DMS 273 treated with DMSO at 0.1 percent for 48 hours (cell line): ENCODE data around the gene SORCS2.

Experiments used
- DNase-seq: peaks from one replicate; lab custom pipeline; 2025; lab: John Stamatoyannopoulos, UW

SORCS2 gene

DNA sequence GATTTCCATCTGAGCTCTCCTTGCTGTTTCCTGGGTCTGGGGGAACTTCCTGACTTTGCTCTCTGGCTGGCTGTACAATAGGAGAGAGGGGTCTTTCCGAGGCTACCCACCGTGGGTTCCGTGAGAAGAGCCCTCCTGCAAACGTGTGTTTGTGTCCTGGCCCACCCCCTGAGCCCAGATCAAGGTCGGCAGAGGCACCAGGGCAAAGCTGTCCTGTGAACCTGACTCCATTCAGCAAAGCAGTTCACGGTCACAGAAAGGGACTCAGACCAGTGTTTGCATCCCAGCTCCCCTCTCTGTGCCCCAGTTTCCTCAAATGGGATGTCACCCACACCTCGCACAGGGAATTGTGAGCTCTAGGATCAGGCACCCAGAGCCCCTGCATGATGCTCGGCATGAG is 339.7 kb downstream of the SORCS2 start:
- DNase-seq: no peak

DNA sequence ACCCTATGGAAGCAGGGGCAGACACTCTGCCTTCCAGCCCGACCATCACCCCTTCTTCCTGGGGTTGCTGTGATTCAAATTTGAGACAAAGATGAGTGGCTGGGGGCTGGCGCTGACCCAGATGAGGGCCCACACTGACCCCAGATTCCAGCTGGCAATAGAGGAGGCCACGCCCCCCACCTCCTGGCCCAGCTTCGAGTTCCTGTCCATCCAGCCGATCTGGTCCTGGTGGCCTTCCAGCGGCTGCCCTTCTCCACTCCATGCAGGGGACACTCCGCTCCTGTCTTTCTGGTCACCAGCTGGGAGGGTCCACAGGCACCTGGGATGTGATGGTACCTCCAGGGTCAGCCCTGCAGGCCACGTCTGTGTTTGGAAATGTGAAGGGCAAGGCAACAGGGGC is 340.9 kb downstream of the SORCS2 start:
- no peak for DNase-seq

DNA sequence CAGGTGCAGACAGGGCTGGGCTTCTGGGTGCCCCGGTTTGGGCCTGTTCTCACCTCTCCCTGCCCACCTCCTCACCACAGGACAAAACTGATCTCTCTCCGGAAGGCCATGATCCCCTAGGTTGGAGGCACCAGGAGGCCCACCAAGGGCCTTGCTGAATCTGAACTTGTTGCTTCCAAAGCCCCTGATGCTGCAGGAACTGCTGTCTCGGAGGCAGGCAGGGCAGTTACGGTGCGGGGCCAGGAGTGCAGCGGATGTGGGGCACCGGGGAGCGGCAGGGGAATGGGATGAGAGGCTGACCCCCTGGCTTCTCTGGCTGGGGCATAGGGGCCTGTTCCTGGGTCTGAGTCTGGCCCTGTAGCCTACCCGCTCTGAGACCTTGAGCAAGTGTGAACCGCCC is 342.8 kb downstream of the SORCS2 start:
- DNase-seq: no peak

DNA sequence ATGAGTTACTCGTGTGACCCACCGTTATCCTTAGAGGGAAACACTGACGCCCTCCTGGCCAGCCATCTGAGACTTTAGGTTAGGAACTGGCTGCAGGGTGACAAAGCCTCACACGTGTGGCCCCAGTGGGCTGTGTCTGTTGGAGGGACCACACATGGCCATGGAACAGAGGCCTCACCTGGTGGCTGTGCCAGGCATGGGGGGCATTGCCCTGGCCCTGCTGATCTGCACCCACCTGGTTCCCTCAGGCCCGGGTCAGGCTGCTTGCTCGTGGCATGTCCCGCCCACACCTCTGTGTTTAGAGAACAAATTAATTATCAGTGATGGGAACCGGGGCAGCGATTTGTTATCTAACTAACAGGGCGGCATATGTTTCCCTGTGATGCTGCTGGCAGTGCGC is 343.3 kb downstream of the SORCS2 start:
- no peak for DNase-seq

DNA sequence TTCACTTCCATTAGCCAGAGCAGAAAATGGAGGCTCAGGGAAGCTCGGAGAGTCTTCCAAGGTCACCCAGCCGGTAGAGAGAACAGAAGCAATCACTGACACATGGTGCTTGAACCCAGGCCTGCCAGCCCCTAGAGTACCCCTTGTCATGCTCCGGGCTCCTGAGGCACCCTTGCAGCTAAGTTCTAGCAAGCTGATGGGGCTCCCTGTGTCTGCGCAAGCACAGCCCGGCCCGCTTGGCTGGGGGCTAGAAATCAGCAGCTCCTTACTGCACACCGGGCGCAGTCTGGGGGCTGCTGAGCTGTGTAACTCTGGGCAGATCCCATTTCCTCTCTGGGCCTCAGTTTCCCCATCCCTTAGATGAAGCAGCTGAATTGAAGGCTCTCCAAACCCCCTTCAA is 344.5 kb downstream of the SORCS2 start:
- no peak for DNase-seq

DNA sequence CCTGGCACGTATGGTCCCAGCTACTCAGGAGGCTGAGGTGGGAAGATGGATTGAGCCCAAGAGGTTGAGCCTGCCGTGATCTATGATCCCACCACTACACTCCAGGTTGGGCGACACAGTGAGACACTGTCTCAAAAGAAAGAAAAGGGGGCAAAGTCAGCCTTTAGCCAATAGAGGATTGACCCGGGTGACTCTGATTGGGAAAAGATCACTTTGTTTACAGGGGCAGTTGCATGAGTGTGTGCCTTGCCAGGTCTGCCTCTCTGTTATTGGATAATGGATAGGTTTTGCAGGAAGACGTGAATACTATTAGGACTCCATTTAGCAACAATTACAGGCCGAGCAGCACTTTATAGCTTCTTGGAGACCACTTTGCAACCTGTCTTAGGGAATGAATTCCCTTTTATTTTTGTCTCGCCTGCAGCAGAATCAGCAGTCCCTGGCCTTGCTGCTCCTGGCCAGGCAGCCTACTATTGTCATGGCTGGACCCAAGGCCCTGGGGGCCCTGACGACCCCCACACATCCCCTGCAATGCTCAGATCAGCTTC is 345.6 kb downstream of the SORCS2 start:
- no peak for DNase-seq

DNA sequence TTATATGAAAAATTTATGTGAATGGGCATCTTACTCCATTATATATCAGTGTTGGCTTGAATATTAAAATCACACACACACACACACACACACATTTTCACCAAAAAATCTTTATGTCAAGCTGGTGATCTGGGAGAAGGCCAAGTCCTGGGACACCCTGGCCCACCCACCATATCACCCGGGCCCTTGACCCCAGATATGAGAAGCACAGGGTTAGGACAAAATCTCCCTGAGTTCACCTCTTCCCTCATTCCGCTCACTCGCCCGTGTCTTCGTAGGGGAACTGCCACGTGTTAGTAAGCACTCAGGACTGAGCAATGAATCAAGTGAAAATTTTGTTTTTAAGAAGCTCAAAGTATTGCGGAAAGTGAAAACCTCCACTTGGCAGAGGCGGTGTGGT is 346.2 kb downstream of the SORCS2 start:
- no peak for DNase-seq

DNA sequence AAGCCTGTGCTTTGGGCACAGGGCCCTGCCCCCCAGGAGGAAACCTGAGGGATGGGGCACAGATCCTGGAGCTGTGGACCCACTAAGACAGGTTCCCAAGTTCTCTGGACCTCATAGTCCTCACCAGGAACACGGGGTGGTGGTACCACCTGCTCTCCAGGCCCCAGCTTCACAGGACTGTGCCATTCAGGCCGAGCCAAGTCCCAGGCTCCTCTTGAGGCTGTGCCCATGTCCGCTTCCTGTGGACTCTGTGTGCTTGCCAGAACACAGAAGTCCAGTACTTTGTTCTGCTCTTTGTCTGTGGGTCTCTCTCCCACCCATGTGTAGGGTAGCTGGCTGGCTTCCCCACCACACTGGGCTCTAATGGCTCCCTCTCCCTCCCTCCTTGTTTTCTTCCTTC is 346.8 kb downstream of the SORCS2 start:
- DNase-seq: no peak

DNA sequence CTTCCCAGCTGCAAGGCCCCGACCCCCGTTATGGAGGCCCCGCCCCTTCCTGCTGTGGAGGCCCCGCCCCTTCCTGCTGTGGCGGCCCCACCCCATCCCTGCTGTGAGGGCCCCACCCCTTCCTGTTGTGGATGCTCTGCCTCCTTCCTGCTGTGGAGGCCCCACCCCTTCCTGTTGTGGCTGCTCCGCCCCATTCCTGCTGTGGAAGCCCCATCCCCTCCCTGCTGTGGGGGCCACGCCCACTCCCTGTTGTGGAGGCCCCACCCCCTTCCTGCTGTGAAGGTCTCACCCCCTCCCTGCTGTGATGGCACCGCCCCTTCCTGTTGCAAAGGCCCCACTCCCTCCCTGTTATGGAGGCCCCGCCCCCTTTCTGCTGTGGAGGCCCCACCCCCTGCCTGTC is 347.3 kb downstream of the SORCS2 start:
- no peak for DNase-seq

DNA sequence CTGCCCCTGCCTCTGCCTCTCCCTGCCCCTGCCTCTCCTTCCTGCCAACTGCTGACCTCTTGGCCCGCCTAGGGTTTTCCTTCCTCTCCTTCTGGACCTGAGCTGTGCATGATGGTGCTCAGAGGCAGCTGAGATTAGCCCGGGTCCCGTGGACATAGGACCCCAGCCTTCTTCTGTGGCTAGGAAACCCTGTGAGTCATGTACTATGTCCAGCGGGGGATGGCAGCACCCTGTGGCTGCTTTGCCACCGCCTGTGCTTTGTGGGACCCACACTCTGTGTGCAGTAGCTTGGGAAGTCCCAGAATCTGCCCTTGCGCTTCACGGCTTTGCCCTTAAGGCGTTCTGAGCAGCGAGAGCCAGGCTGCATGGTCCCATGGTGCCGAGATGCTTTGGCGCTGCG is 347.9 kb downstream of the SORCS2 start:
- DNase-seq: no peak

DNA sequence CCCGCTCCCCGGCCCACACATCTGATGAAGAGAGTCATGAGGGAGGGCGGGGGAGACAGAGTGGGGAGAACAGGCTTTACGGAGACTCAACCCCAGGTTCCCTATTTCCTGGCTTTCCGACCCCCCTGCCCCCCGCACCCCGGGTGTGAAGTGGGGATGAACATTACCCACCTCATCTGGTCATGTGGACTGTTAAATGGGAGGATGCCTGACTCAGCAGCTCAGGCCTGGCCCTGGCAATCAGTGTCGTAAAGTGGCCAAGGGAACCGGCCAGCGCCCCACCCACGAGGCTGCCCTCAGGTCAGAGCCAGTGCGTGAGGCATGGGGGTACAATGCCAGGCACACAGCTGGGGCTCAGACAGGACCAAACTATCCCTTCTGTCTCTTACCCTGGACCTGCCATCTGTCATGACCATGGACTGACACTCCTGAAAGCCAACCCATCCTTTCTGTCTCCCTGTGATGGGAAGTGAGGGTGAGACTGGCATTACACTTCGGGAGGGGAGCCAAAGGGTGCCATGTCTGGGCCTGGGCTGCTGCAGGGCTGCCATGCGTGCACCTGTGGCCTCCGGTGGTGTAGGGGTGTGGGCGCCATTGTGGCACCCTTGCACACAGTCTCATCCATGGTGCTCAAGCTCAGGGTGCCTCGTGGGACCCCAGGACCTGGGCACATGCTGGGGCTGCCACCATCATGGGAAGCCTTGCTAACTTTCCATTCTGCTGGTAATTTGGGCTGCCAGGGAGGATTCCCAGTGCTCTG is 348.5 kb downstream of the SORCS2 start:
- DNase-seq: no peak

DNA sequence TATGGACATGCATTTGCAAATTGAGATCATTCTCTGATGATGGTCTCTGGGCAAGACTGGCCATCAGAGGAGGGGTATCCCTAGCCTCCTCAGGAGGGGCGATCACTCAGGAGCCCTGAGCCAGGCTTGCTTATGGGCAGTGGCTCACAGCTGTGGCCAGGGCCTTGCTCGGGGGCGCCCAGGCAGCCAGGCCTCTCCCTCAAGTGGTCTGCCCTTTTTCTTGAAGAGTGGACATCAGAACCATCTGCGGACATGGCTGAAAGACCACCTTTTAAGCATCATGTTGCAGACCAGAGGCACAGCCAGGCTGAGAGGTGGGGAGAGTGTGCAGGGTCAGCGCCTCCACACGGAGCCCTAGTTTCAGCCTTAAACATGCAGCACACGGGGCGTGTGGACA is 349.1 kb downstream of the SORCS2 start:
- no peak for DNase-seq

DNA sequence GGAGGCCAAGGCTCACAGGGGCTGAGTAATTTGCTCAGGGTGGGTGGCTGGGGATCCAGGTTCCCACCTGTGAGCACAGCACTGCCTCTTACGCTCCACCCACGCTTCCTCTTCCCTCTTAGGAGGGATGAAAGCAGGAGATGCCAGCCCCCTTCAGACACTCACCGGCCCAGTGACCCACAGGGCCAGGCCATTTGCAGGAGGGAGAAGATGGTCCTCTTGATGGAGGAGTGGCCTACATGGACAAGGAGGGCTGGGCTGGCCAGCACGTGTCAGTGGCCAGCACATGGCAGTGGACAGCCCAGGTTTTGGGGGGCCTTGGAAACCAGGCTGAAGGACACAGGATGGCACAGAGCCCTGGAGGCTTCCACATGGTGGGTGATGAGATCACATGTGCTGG is 350.4 kb downstream of the SORCS2 start:
- DNase-seq: no peak

DNA sequence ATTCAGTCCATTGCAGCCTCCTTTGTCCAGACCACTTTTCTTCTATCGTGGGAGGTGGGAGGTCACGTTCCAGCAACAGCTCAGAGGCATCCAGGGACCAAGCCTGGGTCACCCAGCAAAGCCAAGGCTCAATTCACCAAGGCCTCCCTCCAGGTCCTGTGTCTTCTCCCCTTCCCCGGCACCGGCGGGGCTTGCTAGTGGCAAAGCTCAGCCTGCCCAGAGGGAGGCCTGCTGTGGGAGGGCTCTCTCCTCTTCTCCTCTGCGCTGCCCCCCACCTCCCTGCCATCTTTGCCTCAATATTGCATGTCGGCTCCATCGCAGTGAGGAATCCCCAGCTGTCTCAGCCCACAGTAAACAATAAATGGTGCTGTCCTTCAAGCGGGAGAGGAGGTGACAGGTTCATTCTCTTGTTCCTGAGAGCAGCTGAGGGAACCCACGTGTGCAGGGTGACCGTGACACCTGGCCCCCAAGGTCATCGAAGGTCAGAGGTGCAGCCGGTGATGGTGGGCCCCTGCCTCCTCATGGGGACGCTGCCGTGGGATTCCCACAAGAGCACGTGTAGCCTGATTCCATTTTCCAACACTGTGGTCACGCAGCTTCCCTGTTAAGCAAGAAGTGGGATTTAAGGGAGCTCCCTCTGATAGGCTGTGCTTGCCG is 353.9 kb downstream of the SORCS2 start:
- DNase-seq: no peak

DNA sequence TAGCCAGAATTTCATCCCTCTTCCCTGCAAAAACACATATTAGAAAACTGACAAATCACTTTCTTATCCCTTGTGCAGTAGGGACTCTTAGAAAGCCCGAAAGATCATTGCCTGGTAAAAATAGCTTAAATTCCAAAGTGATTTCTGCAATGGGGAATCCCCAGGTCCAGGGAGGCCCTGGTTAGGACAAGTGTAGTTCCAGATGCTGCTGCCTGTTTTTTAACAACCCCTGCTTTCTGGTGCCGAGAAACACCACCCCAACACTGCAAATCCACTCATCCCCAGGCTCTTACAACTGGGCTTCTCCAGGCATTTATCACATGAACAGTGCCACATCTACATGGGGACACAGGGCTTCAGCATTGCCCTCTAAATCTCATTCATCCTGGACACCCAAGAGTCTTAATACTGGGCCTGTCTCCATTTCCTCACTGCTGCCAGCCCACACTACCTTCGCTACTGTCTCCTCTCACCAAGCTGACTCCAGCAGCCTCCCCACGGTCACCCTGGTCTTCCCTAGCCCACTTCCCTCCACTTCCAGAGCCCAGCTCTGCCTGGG is 354.6 kb downstream of the SORCS2 start:
- DNase-seq: no peak

DNA sequence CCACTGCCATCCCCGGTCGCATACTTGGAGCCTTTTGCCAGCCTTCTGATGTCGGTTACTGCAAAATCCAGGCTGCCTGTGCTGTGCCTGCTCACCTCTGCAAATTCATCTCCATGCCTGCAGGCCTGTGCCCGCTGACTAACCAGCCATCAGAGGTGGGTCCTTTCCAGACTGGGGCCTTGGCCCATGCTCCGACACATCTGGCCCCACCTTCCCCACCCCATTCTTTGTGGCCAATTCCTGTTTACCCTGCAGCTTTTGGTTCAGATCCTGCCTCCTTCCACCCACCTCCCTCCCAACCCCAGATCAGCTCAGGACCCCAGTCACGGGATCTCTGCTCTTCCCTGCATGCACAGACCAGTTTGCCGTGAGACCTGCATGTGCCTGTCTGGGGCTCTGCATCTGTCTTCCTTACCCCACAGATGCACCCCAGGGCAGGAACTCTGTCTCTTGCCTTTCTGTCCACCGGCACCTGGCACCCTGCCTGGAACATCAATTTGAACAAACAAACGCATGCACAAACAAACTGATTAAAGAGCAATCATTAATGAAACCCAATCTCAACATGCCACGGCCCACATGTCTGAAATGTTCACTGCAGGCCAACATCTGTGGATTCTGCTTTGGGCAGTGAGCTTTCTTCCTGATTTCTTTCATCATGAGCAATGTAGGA is 355.2 kb downstream of the SORCS2 start:
- DNase-seq: peak; percentile 34

DNA sequence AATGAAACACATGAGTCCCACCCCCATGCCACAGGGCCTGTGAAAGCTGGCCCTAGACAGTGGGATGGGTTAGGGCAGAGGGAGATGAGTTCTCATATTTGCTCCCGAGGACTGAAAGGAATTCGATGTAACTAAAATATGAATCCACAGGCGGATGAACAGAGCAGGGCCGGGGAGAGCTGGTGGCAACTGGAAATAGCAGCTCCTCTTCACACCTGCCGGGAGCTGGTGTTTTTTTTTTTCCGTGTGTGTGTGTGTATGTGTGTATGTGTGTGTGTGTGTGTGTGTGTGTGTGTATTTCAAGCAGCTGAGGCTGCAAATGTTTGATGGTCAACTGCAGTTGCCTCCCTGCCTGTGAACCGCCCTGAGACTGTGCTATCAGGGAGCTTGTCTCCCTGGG is 357.5 kb downstream of the SORCS2 start:
- DNase-seq: no peak

DNA sequence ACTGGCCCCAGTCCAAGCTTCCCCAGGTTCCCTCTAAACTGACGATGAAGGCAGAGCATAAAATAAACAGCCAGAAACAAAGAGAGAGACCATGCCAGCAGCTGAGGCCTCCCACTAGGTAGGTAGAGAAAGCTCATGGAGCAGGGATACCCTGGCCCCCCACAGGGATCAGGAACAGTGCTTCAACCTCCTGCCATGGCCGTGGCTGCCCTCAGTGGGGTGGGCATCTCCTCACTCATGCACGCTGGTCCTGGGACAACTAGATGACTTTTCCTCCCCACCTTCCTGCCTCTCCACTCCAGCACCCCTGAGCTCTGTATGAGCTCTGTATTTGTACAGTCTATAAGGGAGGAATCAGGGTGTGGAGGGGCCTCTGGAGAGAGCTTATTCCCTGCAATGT is 360.1 kb downstream of the SORCS2 start:
- no peak for DNase-seq

DNA sequence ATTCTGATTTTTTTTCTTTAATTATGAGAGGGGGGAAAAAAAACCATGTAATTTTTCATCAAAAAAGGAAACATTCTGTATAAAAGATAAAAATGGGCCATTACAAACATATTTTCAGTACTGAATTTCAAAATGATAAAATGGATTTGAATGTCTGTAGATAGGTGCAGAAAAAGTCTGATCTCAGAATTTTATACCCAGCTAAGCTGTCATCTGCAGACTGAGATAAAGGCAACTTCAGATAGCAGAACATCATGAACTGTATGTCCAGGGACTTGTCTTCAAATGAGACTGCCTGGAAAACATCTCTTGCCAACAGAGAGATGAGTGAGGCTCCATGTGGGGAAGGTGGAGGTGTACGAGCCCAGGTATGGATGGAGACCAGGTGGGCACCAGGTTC is 360.9 kb downstream of the SORCS2 start:
- no peak for DNase-seq

DNA sequence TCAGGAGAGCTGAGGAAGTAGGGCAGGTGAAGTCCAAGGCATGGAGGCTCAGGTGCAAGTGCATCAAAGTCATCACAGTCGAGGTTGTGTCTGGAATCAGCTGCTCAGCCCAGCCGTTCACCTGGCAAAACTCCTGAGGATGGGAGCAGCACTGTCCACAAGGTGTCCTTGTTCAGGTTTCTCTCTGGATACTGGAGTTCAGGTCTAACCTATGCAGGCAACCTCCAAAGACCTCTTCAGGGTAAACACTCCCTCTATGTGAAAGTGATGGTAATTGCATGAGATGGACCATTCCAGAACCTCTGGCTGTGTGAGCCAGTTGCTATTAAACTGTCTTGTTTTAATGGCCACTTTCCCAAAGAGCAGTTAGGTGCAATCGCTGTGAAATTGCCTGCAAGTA is 362.6 kb downstream of the SORCS2 start:
- no peak for DNase-seq

DNA sequence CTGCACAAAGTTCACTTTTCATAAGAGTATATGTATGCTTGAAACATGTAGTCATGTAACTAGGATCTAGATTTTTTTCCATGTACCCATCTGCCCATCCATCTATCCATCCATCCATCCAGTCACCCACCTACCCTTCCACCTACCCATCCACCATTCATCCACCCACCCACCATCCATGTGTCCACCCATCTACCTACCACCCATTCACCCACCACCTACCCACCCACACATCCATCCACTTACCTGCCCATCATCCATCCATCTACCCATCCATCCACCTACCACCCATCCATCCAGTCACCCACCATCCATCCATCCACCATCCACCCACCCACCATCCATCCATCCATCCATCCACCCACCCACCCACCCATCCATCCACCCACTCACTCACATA is 364.2 kb downstream of the SORCS2 start:
- DNase-seq: no peak

DNA sequence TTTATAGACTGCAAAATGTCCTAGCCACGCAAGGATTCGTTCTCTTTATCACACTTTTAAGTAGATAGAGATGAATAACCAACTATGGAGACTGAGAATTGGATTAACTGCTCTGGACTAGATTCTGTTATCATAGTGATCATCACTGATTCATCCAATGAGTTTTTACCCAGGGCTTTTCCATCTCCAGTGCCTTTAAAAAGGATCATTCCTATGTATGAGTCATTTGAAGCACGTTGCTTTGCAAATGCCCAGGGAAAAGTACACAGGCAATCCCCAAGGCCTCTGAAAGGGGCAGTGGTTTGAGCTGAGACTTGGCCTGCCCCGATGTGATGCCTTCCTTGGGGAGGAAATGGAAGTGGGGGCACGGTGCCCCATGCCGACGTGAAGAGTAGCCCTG is 365.1 kb downstream of the SORCS2 start:
- DNase-seq: no peak

DNA sequence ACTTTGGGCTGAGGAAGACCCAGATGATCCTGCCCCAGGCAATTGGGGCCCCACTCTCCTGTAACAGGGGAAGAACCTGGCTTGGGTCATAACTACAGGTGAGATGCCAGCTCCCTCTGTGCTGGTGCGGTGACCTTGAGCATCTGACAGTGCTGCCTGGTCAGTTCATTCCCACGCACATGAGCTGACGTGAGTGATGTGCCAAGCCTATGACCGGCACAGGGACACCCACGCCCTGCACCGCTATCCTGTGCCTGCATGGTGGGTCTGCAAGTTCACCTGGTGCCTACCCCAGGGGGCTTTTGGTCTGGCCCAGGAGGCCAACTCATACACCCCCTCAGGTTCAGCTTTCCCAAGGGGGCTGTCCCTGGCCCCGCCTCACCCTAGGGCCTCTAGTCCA is 366.1 kb downstream of the SORCS2 start:
- no peak for DNase-seq
